HG02571 (cell line): Measurements from ENCODE around the gene PTPA.
"Not testable (repeated sequence)": the region's sequence is repeated elsewhere in the genome, so short reads cannot be mapped to it uniquely, and the experiment has no call there.

ENCODE experiments used
- ATAC-seq: cut with Tn5 transposase; IDR thresholded peaks from one replicate; pipeline ENCODE4 v1.9.1; 2021; ENCODE audit warnings: mild to moderate bottlenecking, moderate library complexity; ENCODE audit not compliant: unreplicated experiment

Gene PTPA

DNA sequence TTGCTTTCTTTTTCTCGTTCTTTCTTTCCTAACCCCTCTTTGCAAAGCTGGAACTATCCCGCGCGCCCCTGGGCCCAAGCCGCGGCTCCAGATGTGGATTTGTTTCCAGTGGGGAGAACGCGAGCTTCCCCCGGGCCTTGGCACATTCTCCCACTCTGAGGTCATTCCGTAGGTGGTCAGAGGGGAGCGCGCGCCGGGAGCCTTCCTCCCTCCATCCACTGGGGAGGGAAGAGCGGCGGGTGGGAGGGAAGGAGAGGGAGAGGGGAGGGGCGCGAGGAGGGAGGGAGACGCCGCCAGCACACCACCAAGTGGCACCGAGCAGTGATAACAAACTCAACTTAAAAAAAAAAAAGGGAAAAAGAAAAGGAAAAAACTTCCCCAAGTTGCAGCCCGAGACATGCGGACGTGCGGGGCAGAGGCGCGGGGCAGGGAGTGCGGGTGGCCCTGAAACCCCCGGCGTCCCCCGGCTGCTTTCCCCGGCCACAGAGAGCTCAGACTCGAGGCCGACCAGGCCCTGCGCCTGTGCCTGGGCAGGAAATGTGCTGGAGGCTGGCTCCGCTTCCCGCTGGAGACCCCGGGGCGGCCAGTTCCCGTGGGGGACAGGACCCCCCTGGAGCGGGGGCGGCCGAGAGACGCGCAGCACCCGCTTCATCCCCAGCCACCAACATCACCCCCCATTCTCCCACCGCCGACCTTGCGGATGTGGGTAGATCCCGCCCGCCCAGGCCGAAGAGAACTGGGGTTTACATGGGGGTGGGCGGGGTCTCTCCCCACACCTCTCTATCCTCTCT is 63.7 kb downstream of the PTPA start:
- ATAC-seq = no peak

DNA sequence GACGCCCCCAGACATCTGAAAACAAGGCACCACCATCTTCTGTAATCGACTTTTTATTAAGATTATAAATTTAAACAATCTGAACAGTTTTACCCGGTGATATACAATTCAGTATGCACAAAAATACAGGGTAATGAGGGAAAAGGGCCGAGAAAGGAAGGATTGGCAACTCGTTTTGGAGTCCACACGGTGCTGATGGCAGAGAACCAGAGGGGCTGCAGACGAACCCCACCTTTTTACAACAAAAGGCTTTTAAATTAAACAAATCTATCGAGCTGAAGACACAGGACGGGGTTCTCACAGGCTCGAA is 64.3 kb downstream of the PTPA start:
- ATAC-seq = no peak

DNA sequence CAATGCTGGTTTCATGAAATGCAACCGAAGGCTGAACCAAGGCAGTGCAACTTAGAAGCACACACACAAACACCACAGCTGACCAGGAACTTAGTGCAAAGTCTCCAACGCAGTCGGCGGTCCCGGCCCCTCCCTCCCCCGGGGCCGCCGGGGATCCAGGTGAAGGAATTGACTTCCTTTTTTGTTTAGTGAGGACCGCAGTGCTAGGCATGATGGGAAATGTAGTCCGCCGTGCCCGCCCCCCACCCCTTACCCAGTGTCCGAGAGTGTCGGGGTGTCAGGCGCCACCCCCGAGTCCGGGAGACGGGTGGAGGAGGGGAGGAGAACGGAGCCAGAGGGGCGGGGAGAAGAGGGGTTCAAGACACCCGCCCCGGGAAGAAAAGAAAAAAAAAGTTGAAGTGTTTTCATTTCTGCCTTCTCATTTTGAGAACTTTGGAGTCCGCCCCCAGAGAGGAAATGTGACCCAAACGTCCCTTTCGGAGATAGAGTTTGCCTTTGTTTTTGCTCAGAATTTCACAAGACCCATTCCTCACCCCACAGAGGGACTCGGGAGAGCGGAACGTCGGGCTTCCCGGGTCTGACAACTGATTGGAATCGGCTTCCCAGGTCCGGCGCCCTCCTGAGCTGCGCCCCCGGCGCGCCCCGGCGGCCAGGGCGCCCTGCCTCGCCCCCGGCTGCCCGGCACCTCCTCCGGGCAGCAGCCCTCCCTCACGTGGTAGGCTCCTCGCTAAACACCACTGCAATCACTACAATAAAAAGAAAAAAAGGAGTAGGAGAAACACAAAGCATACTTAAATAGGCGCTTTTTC is 64.8 kb downstream of the PTPA start:
- no peak for ATAC-seq

DNA sequence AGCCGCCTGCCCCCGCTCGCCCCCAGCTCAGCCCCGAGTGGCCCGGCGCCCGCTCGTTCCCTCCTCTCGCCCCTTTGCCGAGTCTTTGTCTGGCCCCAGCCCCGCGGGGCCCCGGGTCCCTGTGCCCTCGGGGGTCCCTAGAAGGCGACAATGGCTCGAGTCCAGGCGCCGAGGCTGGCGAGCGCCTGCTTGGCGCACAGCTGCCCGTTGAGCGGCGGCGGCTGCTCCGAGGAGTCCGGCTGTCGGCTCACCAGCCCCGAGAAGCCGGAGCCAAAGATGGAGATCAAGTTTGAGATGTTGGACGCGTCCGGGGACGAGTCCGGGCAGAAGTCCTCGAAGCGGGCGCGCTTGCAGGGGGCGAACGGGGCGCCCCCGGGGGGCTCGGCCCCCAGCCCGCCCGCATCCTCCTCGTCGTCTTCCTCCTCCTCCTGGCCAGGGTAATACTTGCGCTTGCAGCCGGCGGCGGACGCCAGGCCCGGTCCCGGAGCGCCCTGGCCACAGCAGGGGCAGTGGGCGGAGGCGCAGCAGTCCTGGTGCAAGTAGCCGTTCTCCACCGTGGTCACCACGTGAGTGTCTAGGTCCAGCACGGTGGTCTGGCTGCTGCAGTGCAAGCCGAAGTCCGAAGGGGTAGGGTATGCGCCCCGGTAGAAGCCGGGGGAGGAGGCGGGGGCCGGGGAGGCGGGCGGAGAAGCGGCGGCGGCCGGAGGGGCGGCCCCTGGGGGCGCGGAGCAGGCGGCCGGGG is 65.7 kb downstream of the PTPA start:
- no peak for ATAC-seq

DNA sequence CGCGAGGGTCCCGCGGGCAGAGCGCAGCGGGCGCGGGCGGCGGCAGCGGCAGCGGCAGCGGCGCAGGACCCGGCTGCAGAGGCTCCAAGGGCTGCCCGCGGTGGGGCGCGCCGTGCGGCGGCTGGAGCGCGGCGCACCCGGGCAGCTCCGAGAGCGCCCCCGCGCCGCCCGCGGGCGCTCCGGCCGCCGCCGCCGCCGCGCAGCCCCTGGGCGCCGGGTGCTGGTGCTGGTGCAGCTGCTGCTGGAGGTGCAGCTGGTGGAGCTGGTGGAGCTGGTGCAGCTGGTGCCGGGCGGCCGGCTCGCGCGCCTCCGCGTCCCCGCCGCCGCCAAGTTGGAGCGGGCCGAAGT is 66.2 kb downstream of the PTPA start:
- peak; percentile 8 for ATAC-seq

DNA sequence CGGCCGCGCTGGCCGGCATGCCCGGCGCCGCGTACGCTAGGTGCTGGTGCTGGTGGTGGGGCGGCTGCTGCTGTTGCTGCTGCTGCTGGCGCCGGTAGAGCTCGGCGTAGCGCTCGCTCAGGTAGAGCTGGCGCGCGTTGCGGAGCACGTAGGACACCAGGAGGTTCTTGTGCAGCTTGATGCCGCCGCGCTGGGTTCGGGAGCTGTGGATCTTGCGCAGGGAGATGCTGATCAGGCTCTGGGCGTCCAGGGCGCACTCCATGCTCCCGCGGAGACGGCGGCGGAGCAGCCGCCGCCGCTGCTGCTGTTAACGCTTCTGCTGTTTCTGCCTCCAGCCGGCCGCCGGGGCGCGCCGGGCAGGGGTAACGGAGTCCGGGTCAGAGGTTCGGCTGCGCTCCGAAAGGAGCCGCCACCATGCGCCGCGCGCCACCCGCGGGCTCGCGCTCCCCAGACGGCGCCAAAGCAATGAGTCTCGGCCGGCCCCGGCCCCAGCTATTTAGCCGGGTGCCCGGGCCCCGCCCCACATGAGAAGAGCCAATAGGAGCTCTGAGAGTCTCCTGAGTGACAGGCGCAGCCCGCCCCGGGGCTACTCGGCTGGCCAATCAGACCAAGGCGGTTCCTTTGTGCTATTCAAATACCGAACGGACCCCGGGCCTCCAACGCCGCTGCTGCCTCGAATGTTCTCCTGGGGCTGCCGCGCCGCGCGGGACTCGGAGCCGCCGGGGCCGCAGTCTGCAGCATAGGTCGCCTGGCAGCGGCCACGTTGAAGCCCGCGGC is 66.8 kb downstream of the PTPA start, which contains the start of gene IER5L:
Gene IER5L, minus strand, starts transcription at position 471 of the 777 bp plus-strand sequence. Its CDS starts 209 bp downstream, at position 262.
- ATAC-seq = peak; percentile 75

DNA sequence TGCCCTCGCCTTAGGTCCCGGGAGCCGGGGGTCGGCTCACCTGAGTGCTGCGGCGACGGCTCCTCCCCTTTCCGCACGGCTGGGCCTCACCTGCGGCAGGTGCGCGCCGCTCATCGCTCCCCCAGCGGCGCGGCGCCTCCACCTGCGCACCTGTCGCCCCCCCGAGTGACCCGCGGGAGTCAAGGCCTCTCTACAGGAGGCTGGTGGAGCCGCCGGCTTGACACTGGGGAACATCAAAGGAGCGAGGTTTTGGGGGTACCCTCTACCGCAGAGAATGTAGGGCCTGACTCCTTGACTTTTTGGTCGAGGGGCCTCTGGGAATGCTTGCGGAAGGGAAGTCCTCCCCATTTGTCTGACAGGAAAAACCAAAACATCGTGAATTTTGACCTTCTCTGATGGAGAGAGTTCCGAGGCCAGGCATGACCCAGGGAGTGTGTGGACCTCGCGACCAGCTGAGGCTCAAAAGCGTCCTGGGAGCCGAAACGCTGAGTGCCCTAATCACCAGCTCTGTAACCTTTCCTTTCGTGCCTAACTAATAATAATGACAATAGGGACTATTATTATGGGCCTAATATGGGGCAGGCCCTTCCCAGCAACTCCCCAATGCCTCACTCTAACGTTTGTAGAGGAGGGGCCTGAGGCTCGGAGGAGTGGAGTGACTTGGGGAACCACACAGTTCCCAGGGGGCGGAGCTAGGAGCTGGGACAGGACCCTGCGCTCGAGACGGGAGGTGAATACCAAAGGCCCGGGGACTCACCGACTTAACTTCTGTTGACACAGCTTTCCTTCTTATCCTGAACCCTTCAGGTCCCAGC is 67.6 kb downstream of the PTPA start:
- ATAC-seq = no peak

DNA sequence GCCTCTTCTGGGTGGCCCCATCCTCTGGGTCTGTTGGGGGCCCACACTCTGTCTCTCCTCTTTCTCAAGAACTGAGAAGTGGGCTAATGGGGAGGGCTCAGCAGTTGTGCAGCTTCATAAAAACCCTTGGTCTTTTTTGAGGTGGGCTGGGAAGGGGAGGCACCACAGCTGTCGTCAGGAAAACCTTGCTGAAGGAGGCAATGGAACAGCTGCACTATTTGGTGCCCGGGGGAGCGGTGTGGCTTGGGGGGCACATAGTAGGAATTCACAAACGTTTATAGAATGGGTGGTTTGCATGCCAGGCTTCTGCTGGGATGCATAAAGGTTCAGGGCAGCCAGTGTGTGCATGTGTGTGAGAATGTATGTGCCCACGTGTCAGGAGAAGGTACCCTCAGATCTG is 70.0 kb downstream of the PTPA start:
- ATAC-seq = no peak

DNA sequence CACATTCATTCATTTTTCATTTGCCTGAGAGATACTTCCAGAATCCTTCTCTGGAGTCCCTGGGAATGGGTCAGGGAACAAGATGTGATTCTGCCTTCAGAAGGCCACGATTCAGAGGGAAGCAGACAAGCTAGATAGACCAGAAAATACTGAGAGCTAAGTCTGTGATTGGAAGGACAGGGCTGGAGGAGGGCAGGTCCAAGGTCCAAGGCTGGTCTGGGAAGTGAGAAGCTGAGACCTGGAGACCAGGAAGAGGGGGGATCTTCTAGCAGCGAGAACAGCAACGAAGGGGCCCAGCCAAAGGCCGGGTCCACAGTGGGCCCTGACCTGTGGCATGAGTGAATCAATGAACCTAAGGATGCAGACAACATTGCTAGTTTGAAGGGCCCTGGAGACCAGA is 70.9 kb downstream of the PTPA start:
- no peak for ATAC-seq

DNA sequence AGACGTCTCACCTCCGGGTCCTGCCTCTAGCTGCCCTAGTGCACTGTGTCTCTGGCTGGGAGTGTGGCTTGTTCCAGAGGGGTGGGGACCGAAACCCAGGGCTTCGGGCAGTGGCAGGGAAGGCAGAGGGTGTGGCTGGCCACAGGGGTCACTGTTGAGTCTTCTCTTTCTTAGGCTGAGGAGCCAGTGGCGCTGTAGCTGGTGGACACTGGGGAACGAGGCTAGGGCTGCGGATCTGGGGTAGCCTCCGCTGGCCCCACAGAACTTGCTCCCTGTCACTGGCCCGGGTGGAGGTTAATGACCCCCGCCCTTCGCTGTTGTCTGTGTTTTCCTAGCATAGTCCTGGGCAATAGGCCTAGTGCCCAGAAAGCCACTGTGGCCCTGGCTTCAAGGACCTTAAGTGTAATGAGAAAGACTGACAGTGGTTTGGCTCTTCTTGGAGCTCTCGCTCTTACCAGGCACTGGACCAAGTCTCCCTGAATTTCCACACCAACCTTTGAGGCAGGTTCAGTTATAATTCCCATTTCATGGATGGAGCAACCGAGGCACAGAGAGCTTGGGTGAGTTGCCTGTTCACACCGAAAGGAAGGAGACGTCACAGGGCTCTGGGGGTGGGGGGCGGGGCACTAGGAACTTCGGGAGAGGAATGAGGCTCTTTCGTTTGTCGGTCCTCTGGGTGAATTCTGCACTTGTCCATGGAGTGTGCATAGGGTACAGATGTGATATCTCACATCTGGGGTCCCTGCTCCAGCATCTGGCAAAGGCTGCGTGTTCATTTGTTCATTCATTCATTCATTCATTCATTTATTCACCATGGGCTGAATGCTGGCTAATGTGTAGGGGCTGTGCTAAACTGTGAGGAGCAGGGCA is 71.6 kb downstream of the PTPA start:
- no peak for ATAC-seq

DNA sequence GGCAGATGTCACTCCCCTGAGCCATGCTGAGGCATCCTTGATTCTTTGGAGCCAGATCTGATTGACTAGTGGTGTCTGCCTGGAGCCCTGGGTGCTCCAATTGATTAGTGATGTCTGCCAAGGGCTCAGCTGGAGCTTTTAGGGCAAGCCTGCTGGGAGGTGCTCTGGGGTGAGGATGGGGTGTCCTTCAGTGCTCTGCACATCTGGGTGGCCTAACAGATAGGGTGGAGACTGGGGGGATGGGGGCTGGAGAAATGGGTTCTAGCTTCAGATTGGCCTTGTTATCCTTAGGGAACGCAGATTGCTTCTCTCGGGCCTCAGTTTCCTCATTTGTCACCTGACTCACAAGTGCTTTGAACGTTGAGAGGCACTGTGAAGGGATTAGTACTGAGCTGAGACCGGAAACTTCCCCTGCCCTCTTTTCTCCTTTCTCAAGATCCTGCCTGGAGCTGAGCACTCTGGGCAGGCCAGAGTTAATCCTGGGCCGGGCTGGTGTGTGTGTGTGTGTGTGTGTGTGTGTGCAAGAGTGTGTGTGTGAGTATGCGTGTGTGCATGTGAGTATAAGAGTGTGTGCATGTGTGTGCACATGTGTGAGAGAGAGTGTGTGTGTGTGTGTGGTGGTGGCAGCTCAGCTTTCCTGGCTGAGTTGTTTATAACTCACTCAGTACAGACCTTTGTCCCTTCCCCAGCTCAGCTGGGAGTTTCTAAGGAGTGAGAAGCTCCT is 72.4 kb downstream of the PTPA start:
- no peak for ATAC-seq

DNA sequence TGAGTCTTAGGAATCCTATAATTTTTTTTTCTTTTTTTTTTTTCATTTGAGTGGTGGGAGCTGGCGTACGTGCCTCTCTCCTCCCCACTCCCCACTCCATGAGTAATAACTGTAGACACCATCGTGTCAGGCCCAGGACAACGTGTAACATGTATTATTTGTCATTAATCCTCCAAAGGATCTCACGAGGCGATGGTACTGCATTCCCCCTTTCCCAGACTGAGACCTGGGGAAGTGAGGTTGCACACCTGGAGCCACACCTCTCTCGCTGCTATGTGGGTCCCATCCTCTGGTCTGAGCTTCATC is 73.0 kb downstream of the PTPA start:
- ATAC-seq = no peak

DNA sequence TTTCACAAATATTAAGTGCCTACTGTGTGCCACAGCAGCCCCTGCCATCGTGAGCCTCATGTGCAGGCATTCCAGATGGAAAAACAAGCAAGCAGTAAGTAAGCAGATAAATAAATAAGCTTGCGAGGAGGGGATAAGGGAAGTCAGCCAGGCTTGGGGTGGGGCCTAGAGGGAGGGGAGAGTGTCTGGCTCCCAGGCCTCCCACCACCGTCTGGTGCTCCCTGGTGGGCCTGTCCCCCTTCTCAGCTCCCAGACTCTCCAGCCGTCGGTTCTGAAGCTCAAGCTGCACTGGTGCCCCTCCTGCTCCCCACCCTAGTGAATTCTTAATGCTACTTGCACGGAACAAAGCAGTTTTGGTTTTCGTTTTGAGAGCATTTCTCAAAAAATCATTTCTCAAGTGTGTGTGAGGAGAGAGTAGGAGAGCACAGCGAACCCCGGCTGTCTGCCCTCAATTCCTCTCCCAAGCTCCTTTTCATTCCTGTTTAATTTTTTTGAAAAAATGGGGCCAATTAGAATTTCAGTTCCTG is 73.4 kb downstream of the PTPA start:
- no peak for ATAC-seq

DNA sequence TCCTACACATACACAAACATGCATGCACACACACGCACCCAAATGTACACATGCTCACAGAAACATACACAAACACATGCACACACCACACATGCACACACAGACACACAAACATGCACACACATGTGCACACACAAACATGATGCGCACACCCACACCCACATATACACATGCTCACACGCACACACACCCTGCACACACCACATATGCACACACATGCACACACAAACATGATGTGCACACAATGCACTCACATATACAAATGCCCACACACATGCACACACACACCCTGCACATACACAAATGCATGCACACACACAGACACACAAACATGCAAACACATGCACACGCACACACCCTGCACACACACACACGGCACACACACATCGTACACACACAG is 74.2 kb downstream of the PTPA start:
- ATAC-seq = no peak

DNA sequence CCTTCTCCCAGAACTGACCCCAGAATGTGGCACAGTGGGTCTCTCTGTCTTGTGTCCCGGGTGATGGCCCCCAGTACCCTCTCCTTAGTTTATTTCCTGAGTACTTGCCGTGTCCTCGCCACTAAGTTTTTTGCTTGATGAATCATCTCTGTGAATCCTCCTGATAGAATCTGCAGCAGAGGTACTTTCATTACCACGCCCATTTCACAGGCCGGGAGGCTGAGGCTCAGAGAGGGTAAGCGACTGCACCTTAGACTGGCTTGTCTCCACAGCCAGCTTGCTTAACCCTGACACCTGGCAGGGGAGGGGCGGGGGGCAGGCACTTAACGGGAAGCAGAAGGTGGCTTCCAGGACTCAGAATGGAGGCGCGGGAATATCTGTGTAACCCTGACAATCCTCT is 74.8 kb downstream of the PTPA start:
- no peak for ATAC-seq

DNA sequence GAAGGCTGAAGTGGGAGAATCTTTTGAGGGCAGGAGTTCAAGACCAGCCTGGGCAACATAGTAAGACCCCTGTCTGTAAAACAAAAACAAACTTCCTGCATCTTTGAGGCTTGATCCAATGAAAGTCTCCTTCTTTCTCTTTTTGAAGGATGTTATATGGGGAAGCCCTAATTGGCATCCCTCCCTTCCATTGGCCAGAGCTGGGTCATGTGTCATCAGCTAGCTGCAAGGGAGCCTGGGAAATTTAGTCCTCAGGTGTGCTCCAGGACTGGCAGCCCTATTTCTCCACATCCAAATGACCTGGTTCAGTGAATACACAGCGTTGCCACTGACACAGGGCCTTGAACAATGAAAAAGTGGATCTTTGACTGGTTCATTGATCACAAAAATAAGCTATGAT is 75.8 kb downstream of the PTPA start:
- ATAC-seq = no peak

DNA sequence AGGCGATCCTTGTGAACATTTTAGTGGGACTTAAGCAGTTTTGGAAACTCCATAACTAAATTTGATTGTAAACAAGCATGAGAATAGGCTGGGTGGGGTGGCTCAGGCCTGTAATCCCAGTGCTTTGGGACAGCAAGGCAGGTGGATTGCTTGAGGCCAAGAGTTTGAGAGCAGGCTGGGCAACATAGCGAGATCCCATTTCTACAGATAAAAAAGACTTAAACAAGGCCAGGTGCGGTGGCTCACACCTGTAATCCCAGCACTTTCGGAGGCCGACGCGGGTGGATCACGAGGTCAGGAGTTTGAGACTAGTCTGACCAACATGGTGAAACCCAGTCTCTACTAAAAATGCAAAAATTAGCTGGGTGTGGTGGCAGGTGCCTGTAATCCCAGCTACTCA is 78.8 kb downstream of the PTPA start:
- not testable (repeated sequence) for ATAC-seq

DNA sequence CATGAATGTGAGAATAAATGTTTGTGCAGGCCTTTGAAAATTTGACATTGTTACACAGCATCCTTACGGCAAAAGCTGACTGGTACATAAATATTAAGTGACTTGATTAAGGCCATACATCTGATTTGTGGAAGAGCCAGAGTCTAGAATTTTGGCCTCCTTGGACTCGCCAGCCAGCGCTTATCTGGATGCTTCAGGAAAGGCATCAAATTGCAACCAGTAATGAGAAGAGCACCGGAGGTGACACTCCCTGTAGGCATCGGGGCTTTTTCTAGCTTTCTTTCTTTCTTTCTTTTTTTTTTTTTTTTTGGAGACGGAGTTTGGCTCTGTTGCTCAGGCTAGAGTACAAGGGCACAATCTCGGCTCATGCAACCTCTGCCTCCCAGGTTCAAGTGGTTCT is 80.0 kb downstream of the PTPA start:
- no peak for ATAC-seq

DNA sequence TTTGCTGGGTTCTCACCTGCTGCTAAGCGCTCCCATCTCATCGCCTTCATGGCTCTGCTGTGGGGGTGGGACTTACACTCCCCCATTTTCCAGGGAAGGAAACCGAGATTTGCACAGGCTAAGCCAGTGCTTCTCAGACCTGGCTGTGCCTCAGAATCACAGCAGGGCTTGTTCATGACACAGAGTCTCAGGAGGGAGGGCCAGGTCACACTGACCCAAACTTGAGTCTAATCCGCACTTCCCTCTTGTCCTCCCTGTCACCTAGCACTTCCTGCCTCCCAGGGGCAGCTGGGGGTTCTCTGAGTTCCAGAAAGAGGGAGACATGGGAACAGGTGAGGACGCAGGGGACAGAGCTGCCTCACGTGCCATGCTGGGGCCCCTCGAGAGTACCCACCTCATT is 82.4 kb downstream of the PTPA start:
- ATAC-seq = no peak
